GM12878 (cell line): Measurements from ENCODE around the gene GCLM. TPM values are rescaled to one million over a fixed set of nuclear protein-coding genes. Genes with fewer than 3 reads are reported as not detected.

Source experiments
- BCL11A ChIP-seq: IDR thresholded peaks from 2 replicates; pipeline ENCODE4 v1.6.1; 2011; ENCODE audit warnings: low read depth, low read length
- FOXM1 ChIP-seq: IDR thresholded peaks from 2 replicates; pipeline ENCODE4 v1.6.1; 2012; ENCODE audit warnings: low read depth, mild to moderate bottlenecking, inconsistent platforms, low read length, moderate library complexity
- IKZF2 ChIP-seq, 2 experiments: fragments of 450-650 bp; IDR thresholded peaks; 2 replicates each; pipeline ENCODE4 v1.6.1; 2017; ENCODE audit warnings: mild to moderate bottlenecking in 2 of 2, moderate library complexity in 2 of 2
- NR2C1 ChIP-seq: fragments of 450-650 bp; IDR thresholded peaks from 2 replicates; pipeline ENCODE4 v1.6.1; 2017; ENCODE audit warnings: antibody characterized with exemption, mild to moderate bottlenecking, moderate library complexity
- RB1 ChIP-seq: fragments of 450-650 bp; formaldehyde crosslinking; IDR thresholded peaks from 2 replicates; pipeline ENCODE4 v1.6.1; 2017; ENCODE audit warnings: mild to moderate bottlenecking, borderline replicate concordance
- SPI1 ChIP-seq: IDR thresholded peaks from 2 replicates; pipeline ENCODE4 v1.6.1; 2011; ENCODE audit warnings: low read depth, mild to moderate bottlenecking, low read length, moderate library complexity, borderline replicate concordance; ENCODE audit not compliant: insufficient read depth
- SREBF2 ChIP-seq: IDR thresholded peaks from 2 replicates; pipeline ENCODE4 v1.6.1; 2012; ENCODE audit warnings: mild to moderate bottlenecking, low read length
- TCF3 ChIP-seq: IDR thresholded peaks from 2 replicates; pipeline ENCODE4 v1.6.1; 2012; ENCODE audit warnings: low read depth, mild to moderate bottlenecking, low read length, borderline replicate concordance; ENCODE audit not compliant: insufficient read depth
- polyA plus RNA-seq, 11 experiments: library from polyadenylated mRNA; depleted of rRNA in 4 of 11; unstranded in 6 of 11; stranded (reverse) in 5 of 11; fragments of >200 nt; fragmentation: Nextera tagmentation in 4 of 11; fragmentation: Illumina TruSeq in 1 of 11; extraction: Ambion mirVana in 4 of 11; extraction: Trizol in 1 of 11; gene quantifications; 1 replicate in 1 of 11; 2 replicates in 10 of 11; pipeline versions ENCODE4 v1.2.1 to v1.2.3, GENCODE V29; 2011 to 2016; ENCODE audit warnings: inconsistent platforms in 2 of 11, missing spikeins in 2 of 11, low read depth in 1 of 11
- total RNA-seq, 4 experiments: library from RNA; depleted of rRNA in 3 of 4; stranded (reverse); fragments of >200 nt in 3 of 4; fragmentation: Illumina TruSeq in 1 of 4; extraction: Trizol in 1 of 4; gene quantifications; 2 replicates each; pipeline versions ENCODE4 v1.2.1 to v1.2.3, GENCODE V29; 2013 to 2021
- TF ChIP-seq, protein P1 (sequence below): fragments of 450-650 bp; formaldehyde crosslinking; IDR thresholded peaks from 2 replicates; pipeline ENCODE4 v1.4.0; 2020; ENCODE audit warnings: mild to moderate bottlenecking, moderate library complexity
- TF ChIP-seq, protein P2 (sequence below): fragments of 450-650 bp; IDR thresholded peaks from 2 replicates; pipeline ENCODE4 v1.6.1; 2016; ENCODE audit warnings: mild to moderate bottlenecking, moderate library complexity, borderline replicate concordance
- TF ChIP-seq, protein P3 (sequence below): IDR thresholded peaks from 2 replicates; pipeline ENCODE4 v1.6.1; 2011; ENCODE audit warnings: mild to moderate bottlenecking, low read depth, low read length, moderate library complexity; ENCODE audit not compliant: insufficient replicate concordance
- TF ChIP-seq, protein P4 (sequence below): IDR thresholded peaks from 2 replicates; pipeline ENCODE4 v1.6.1; 2012; ENCODE audit warnings: low read length, inconsistent platforms
- TF ChIP-seq, protein P5 (sequence below): fragments of 450-650 bp; IDR thresholded peaks from 2 replicates; pipeline ENCODE4 v1.6.1; 2017; ENCODE audit warnings: mild to moderate bottlenecking, moderate library complexity

The GCLM gene
- total and polyA plus RNA-seq, 10 of the 15 experiments (the other 5 are each of a cell fraction or from before 2014, with no cell fraction given): 2.6 to 17.3 (median 6.9) TPM

DNA sequence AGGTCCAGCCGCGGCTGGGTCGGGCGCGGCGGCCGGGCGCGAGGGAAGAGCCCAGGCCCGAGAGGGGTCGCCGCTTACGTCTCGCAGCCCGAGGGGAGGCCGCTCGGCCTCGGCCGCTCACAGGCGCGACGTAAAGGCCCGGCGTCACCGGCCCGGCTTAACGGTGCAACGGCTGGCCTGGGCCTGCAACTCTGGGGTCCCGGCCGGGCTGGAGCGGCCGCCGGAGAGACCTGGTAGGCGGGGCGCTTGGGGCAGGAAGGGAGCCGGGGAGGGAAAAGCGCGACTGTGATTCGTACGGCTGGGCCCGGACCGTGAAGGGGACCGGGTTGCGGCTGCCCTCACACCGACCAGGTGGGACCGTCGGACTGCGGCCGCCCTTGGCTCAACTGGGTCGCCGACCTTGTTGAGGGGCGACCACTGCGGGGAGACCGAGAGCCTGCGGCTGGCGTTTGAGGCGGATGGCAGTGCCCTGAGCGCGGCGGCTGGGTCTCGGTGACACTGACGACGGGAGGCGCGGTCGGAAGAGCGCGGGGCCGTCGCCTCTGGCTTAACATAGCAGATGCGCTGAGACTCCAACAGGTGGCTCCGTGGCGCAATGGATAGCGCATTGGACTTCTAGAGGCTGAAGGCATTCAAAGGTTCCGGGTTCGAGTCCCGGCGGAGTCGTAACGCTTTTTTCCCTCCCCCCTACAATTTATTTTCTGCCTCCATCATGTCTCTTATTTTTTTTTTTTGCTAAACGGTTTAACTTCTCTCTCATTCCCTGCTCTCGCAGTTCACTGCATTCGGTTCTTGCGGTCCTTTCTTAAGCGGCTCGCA, 62.0 kb downstream of the GCLM start (continued):
- TF ChIP-seq, protein P1, sequence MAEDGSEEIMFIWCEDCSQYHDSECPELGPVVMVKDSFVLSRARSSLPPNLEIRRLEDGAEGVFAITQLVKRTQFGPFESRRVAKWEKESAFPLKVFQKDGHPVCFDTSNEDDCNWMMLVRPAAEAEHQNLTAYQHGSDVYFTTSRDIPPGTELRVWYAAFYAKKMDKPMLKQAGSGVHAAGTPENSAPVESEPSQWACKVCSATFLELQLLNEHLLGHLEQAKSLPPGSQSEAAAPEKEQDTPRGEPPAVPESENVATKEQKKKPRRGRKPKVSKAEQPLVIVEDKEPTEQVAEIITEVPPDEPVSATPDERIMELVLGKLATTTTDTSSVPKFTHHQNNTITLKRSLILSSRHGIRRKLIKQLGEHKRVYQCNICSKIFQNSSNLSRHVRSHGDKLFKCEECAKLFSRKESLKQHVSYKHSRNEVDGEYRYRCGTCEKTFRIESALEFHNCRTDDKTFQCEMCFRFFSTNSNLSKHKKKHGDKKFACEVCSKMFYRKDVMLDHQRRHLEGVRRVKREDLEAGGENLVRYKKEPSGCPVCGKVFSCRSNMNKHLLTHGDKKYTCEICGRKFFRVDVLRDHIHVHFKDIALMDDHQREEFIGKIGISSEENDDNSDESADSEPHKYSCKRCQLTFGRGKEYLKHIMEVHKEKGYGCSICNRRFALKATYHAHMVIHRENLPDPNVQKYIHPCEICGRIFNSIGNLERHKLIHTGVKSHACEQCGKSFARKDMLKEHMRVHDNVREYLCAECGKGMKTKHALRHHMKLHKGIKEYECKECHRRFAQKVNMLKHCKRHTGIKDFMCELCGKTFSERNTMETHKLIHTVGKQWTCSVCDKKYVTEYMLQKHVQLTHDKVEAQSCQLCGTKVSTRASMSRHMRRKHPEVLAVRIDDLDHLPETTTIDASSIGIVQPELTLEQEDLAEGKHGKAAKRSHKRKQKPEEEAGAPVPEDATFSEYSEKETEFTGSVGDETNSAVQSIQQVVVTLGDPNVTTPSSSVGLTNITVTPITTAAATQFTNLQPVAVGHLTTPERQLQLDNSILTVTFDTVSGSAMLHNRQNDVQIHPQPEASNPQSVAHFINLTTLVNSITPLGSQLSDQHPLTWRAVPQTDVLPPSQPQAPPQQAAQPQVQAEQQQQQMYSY (CRISPR knock-in tag): no peak
- TF ChIP-seq NR2C1 (no peak), IKZF2 (IDR thresholded peaks at IDR 0.05) (peak in 1 of 2 experiments; percentile 25; a peak in 2 of 4 replicates), RB1 (0 out of 2 replicates have a peak, but pooled peaks have one; percentile 67), SPI1 (no peak), SREBF2 (peak; percentile 100), BCL11A (0 out of 2 replicates have a peak, but pooled peaks have one; percentile 4), FOXM1 (no peak), TCF3 (peak; percentile 87)
- TF ChIP-seq, protein P2, sequence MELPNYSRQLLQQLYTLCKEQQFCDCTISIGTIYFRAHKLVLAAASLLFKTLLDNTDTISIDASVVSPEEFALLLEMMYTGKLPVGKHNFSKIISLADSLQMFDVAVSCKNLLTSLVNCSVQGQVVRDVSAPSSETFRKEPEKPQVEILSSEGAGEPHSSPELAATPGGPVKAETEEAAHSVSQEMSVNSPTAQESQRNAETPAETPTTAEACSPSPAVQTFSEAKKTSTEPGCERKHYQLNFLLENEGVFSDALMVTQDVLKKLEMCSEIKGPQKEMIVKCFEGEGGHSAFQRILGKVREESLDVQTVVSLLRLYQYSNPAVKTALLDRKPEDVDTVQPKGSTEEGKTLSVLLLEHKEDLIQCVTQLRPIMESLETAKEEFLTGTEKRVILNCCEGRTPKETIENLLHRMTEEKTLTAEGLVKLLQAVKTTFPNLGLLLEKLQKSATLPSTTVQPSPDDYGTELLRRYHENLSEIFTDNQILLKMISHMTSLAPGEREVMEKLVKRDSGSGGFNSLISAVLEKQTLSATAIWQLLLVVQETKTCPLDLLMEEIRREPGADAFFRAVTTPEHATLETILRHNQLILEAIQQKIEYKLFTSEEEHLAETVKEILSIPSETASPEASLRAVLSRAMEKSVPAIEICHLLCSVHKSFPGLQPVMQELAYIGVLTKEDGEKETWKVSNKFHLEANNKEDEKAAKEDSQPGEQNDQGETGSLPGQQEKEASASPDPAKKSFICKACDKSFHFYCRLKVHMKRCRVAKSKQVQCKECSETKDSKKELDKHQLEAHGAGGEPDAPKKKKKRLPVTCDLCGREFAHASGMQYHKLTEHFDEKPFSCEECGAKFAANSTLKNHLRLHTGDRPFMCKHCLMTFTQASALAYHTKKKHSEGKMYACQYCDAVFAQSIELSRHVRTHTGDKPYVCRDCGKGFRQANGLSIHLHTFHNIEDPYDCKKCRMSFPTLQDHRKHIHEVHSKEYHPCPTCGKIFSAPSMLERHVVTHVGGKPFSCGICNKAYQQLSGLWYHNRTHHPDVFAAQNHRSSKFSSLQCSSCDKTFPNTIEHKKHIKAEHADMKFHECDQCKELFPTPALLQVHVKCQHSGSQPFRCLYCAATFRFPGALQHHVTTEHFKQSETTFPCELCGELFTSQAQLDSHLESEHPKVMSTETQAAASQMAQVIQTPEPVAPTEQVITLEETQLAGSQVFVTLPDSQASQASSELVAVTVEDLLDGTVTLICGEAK: peak; percentile 79
- TF ChIP-seq, protein P3, sequence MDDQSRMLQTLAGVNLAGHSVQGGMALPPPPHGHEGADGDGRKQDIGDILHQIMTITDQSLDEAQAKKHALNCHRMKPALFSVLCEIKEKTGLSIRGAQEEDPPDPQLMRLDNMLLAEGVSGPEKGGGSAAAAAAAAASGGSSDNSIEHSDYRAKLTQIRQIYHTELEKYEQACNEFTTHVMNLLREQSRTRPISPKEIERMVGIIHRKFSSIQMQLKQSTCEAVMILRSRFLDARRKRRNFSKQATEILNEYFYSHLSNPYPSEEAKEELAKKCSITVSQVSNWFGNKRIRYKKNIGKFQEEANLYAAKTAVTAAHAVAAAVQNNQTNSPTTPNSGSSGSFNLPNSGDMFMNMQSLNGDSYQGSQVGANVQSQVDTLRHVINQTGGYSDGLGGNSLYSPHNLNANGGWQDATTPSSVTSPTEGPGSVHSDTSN: no peak
- TF ChIP-seq, protein P4, sequence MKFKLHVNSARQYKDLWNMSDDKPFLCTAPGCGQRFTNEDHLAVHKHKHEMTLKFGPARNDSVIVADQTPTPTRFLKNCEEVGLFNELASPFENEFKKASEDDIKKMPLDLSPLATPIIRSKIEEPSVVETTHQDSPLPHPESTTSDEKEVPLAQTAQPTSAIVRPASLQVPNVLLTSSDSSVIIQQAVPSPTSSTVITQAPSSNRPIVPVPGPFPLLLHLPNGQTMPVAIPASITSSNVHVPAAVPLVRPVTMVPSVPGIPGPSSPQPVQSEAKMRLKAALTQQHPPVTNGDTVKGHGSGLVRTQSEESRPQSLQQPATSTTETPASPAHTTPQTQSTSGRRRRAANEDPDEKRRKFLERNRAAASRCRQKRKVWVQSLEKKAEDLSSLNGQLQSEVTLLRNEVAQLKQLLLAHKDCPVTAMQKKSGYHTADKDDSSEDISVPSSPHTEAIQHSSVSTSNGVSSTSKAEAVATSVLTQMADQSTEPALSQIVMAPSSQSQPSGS: no peak; the same call in 1 of the 2 replicates
- TF ChIP-seq, protein P5, sequence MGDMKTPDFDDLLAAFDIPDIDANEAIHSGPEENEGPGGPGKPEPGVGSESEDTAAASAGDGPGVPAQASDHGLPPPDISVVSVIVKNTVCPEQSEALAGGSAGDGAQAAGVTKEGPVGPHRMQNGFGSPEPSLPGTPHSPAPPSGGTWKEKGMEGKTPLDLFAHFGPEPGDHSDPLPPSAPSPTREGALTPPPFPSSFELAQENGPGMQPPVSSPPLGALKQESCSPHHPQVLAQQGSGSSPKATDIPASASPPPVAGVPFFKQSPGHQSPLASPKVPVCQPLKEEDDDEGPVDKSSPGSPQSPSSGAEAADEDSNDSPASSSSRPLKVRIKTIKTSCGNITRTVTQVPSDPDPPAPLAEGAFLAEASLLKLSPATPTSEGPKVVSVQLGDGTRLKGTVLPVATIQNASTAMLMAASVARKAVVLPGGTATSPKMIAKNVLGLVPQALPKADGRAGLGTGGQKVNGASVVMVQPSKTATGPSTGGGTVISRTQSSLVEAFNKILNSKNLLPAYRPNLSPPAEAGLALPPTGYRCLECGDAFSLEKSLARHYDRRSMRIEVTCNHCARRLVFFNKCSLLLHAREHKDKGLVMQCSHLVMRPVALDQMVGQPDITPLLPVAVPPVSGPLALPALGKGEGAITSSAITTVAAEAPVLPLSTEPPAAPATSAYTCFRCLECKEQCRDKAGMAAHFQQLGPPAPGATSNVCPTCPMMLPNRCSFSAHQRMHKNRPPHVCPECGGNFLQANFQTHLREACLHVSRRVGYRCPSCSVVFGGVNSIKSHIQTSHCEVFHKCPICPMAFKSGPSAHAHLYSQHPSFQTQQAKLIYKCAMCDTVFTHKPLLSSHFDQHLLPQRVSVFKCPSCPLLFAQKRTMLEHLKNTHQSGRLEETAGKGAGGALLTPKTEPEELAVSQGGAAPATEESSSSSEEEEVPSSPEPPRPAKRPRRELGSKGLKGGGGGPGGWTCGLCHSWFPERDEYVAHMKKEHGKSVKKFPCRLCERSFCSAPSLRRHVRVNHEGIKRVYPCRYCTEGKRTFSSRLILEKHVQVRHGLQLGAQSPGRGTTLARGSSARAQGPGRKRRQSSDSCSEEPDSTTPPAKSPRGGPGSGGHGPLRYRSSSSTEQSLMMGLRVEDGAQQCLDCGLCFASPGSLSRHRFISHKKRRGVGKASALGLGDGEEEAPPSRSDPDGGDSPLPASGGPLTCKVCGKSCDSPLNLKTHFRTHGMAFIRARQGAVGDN: no peak; the same call in 1 of the 2 replicates
